Renal cortical epithelial cell (primary cell): ENCODE results near the gene SCN8A. TPM values are rescaled to one million over a fixed set of nuclear protein-coding genes. Genes with fewer than 3 reads are reported as not detected.

Experiments used
- DNase-seq: peaks from one replicate; pipeline ENCODE4 v3.0.0-alpha.2; 2011; ENCODE audit warnings: low read depth
- total RNA-seq: library from RNA; depleted of rRNA; stranded (reverse); fragments of >200 nt; gene quantifications from 2 replicates; pipeline ENCODE4 v1.2.3, GENCODE V29; 2014

Gene SCN8A
- total RNA-seq, 1 donor from 2014 or later = 1.1 TPM

DNA sequence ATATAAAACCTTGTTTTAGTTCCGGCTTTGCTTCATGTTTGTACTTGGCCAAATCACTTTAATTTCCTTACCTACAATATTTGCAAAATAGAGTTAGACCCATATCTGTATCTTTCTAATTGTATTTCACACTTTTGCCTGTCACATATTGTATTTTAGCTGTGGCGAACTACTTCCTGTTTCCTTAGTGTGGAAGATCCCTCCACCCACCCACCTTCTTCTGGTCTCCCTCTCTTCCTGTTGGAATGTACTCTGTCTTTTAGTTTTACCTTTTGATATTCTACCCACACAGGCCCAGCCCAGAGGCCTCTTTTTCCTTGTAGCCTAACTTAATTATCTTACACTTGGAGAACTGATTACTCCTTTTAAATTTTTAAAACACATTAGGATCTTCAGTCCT lies 78.2 kb downstream of the SCN8A start:
- DNase-seq = no peak

DNA sequence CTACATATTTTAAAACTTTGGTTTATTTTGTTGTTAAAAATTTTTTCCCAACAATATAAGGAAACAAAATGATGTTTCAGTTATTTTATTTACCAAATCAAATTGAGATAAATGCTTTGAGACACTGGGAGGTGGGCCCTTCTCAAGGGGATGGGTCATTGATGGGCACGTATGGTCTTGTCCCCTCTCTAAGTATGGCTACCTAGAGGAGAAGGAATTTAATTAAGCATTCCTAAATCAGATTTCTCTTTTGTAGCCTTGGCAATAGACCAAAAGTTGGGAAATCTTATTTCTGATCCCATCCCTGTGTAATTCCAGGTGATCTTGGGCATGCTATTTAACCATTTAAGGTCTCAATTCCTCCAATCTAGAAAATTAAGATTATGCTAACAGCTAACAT lies 79.0 kb downstream of the SCN8A start:
- DNase-seq = no peak

DNA sequence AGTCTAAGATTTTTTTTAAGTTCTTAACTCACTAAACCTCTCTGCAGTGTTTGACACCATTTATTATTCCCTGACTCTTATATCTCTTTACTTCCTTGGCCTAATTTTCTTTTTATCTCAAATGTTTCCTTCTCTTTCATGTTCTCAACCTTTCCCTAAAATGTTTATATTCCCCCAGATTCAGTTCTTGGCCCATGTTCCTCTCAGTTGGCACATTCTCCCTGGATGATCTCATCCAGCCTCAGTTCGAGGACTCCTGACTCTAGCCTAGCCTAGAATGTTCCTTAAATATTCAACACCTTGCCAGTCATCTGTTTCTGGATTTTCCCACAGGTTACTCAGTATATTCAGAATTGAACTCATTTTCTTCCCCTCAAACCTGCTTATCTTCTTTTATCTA lies 81.3 kb downstream of the SCN8A start:
- no peak for DNase-seq

DNA sequence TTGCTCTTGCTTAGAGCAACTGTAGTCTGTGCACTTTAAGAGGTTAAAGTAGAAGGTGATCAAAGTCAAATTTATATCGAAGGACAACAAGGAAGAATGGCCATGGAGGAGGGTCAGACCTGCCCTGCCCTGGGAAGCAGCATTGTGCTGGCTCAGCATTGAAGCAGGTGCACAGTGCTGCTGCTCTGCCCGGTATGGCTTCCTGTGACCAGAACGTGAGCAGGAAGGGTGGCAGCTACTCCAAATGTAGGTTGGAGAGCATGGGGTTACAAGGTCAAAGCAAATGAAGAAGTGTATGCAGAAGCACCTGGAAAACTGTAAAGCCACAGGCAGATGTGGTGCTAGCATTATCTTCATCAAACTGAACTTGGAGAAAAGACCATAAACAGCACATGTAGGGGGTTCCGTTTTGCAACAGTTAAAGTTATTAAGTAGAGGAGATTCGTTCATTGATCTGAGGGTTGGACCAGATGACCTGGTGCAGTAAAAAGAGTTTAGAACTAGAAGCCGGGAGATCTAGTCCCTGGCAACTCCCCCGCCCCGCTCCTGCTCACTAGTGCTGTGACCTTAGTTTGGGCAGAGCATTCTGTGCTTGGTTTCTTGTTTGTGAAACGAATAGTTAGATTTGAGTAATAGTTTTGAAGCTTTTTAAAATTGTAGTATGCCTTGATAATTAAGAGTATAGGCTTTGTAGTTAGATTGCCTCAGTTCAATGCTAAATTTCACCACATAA lies 84.2 kb downstream of the SCN8A start:
- no peak for DNase-seq

DNA sequence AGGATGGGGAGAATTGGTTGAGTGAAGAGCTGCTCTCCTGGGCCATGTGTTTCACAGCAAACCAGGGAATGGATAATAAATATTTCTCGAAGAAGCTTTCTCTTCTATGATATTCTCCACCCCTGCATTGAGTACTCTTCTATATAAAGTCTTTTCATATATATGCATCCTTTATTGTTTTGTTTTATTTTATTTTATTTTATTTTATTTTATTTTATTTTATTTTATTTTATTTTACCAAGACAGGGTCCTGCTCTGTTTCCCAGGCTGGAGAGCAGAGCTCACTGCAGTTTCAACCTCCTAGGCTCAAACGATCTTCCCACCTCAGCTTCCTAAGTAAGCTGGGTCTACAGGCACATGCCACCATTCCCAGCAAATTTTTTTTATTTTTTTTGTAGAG lies 85.8 kb downstream of the SCN8A start:
- no peak for DNase-seq

DNA sequence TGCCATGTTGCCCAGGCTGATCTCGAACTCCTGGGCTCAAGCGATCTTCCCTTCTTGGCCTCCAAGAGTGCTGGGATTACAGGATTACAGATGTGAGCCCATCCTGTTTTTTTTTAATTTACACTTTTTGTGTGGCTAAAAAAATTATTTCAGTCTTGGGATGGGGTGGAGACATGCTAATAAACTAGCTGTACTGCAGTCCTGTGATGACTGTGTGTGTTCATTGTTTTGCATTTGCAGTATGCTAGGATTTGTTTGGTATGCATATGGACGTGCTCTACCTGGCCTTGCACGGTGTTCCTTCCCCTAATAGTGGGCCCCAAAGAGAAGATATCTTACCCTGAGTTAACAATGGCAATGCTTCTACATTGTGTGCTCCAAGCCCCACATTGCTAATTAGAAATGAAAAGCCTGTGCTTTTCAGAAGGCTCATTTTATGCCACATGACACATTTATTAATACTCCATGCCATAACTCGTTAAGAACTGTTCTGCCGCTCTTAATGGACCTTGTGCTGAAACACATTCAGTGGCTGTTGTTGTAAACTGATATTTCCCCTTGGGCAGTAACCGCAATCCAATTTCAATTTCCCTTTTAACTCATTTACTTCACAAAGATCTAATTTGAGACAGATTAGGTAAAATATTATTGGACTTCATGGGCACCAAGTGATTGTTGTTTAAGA lies 86.4 kb downstream of the SCN8A start:
- DNase-seq = no peak

DNA sequence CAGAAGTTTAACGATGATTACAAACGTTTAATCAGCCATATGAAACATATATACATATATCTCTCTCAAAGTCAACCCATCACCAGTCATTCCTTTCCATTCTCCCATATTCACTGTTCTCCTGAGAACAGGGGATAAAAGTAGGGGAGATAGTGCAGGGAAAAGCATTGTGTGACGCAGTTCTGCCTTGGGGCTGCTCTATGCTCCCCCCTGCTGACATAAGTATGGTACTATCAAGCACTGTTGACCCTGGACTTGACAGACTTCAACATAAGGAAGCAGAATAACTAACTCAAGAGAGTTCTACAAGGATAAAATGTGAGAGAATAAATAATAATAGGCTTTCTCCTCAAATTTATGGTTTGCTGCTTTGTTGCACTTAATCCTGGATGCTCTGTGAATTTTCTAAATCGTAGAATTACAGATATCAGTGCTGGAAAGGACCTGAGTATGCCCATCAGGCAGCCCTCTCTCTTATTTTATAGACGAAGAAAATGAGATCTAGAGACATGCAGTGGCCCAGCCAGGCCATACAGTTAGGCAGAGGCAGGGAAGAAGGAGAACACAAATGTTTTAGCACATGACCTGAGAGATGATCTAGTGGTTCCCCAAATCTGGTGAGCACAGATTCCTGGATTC lies 87.2 kb downstream of the SCN8A start:
- peak; percentile 59 for DNase-seq

DNA sequence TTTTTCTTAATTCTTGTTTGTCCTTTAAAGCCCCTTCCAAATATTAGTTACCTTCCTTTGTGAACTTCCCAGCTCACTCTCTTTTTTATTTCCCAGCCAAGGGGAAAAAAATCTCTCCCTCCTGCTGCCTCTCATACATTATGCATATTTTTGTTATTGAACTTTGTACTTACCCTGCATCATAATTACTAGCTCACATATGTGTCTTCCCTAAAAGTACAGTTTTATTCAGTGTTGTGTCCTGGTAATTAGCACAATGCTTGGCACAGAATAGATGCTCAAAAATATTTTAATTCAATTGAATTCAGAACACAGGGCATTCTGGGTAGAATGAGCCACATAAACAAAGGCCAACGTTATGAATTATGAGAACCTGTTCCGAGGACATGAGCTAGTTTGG lies 91.9 kb downstream of the SCN8A start:
- DNase-seq = no peak

DNA sequence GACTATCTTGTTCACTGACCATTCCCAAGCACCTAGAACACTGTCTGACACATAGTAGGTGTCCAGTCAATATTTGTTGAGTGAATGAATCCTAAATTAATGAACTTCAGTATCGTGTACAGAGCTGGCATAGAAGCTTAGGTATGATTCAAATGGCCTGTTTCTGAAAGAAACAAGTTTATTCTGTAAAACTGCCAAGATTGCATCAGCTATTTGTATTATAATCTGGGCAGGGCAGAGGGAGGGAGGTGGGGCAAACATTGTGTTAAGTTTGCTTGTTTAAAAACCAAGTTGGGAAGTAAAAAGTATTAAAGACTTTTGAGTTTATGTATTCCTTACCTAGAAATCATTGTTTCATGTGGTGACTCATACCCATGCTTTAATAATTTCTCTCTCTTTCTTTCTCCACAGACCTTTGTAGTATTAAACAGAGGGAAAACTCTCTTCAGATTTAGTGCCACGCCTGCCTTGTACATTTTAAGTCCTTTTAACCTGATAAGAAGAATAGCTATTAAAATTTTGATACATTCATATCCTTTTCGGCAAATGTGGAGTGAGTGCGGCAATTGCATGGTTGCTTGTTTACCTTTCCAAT lies 92.8 kb downstream of the SCN8A start:
- DNase-seq = peak; percentile 82

DNA sequence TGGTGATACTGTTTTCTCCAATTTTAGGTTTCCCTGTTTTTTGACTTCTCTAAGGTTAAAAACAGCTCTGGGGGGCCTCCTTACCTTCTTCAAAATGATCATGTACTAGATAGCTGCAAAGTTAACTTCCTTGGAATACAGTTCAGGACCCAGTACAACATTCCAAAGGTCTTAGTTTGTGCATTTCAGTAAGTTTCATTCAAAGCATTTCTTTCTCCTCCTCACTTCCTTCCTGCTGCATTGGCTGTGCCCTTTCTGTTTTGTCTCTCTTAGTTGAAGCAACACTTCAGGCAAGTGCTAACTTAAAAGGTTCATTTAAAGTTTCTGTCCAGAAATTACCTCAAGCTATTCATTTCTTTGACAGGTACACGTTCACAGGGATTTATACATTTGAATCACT lies 95.7 kb downstream of the SCN8A start:
- peak; percentile 35 for DNase-seq

DNA sequence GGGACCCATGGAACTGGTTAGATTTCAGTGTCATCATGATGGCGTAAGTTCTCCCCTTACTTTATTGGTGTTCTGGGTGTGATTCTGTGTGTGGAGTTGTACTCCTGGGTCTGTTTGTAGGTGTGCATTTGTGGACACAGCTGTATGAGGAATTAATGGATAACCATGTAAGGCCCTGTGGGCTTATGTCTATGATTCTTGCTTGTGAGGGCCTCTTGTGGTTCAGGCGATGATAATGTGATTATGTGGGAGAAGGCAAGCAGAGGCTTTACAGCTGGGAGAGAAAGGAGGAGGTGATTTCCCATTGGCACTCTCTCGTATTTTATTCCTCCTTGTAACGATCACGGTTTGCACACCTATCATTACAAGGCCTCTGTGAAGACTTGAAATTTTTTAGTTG lies 96.1 kb downstream of the SCN8A start:
- peak; percentile 33 for DNase-seq

DNA sequence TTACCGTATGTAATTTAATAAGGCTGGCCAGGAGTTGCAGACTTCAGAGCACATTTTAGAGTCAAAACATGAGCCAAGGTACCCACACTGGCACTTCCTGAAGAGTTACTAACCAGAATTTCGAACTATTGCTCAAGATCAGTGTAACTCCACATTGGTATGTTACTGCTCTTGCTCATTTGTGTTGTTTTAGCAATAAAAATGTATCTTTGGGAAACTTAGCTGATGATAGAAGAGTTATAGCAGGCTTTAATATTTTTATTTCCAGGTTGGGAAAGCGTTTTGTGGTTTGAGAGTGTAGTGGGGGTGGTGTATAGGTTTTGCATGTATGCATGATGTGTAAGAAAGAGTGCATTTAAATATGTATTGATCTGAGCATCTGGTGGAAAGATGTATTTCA lies 96.6 kb downstream of the SCN8A start:
- no peak for DNase-seq

DNA sequence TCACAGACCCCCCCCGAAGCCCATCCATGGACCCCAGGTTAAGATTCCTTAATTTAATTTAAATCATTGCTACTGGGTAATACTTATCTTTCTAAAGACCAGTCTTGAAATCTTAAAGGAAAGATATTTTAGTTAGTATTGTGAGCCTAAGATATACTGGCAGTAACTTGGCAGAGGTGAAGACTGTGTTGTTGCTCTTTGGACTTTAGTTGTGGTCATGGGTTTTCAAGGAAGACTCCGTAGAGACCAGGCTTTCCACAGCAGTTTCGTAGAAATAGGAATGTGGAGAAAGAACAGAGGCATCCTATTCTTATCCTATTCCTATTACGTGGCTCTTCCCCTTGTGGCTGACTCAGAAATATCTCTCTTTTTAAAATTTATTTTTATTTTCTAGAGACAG lies 99.0 kb downstream of the SCN8A start:
- DNase-seq = no peak

DNA sequence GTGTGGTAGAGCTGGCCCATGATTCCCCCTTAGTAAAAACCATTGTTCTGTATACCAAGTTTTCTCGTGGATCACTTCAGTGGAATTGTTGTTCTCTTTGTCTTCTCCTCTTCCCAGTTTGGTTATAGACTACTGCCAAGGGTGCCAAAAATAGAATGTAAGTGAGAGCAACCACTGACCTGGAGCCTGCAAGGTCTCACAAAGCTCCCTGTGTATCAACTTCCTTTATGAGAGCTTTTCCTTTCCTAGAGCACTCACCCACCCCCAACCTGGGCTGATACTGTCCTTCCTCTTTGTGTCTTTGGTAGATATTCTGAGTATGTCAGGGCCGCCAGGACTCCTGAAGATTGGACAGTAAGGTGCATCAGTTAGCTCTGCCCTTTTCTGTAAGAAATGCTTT lies 101.0 kb downstream of the SCN8A start:
- DNase-seq = peak; percentile 45

DNA sequence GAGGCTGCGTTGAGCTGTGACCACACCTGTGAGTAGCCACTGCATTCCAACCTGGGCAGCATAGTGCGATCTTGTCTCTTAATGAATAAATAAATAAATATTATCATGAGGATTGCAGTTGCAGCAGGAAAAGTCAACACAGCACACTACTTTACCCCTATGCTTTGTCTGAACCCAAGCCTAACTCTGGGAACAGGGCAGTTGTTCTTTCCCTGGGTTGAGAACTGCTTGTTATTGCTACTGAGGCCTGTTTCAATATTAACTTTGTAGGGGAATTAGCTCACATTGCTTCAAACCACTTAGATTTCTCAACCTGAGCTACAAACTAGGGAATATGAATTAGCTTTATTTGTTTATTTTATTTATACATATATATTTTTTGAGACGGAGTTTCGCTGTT lies 102.5 kb downstream of the SCN8A start:
- DNase-seq = peak; percentile 26

DNA sequence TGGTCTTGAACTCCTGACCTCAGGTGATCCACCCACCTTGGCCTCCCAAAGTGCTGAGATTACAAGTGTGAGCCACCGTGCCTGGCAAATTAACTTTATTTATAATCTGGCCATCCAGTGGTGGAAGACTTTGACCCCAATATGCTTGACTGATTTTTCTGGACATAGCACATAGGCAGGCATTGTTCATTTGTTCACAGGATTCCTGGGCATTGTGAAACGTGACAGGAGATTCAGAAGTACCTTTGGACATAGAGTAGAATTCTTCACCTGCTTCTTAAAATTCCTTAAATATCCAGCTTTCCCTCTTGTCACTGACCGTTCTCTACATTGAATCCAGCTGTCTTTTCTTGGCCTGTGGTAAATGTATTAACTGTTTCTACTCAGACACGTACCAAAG lies 103.1 kb downstream of the SCN8A start:
- peak; percentile 77 for DNase-seq

DNA sequence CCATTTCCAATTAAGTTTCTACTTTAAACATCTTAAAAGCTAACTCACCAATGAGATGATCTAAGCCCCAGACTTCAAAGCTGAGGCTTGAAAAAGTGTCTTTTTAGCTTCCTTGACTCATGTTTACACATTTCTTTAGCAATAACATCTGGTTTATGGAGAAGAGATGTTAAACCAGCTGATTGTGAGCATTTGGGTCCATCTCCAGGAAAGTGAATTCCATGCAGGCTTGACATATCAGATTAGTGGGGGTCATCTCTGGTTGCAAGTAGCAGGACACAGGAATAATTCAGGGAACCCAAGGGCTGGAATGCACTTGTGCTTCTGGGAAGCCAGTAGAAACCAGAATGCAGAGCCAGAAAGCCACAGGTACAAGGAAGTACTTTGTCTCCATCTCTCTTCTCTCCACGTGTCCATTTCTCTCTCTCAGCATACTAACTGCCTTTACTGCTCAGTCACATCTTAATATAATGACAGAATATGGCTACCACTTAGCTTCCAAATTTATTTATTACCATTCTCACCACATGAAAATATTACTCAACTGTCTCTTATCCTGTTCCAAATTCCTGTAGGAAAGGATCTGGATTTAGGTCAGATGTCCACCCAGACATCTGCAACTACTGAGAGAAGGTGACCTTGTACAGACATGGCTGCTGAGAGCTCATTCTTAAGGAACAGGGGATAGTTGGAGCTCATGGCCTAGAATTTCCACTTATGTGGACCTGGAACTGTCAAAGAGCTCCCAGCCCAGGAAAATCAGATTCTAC lies 104.4 kb downstream of the SCN8A start:
- no peak for DNase-seq

DNA sequence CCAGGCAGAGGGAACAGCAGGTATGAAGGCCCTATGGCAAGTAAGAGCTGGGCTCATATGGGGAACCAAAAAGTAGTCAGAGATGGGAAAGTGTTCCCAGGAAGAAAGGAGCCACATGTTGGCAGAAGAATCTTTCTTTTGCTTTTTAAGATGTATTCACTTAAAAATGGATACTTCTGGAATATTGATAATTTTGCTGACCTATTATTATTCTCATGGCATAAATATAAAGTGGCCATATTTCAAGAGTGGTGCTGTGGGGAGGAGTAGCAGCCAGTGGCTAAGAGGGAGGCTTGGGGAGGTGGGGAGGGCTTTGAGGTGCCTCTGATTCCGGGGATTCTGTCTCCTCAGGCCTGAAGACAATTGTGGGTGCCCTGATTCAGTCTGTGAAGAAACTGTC lies 108.2 kb downstream of the SCN8A start:
- DNase-seq = no peak

DNA sequence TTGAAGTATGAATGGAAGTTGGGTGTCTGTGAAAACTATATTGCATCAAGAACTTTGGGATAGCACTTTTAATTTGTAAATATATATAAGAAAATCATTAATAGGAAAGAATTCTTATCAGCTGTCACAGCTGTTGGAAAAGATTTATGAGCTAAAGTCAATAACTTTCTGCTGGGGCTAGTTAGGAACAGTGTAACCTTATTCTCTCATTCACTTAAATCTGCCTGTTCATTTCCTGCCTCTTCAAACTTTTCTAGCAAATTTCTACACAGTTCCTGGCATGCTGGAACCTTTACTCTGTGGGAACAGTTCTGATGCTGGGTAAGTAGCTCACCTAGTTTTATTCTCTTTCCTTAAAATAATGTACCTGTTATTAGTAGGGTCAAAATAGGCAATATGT lies 109.9 kb downstream of the SCN8A start:
- no peak for DNase-seq

DNA sequence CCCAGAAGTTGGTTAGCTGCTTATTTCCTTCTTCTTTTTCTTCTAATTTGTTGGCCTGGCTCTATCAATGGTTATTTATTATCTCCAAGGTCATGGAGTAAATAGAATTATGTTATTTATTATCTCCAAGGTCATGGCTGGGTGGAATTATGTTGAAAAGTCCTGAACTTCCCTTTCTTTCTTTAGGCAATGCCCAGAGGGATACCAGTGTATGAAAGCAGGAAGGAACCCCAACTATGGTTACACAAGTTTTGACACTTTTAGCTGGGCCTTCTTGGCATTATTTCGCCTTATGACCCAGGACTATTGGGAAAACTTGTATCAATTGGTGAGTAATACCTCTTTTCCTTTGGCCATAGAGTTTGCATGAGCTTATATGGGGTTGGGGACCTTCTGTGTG lies 111.6 kb downstream of the SCN8A start:
- DNase-seq = no peak

DNA sequence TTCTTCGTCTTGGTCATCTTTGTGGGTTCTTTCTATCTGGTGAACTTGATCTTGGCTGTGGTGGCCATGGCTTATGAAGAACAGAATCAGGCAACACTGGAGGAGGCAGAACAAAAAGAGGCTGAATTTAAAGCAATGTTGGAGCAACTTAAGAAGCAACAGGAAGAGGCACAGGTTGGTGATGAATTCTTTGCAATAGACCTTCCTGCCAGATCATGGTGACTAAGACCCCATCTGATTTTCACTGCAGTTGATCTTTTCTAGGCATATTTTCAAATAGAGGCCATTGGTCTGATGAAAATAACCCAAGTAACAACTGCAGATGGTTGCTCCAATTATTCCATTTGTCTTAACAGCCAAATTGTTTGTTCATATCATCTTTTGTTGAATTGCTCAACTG lies 114.4 kb downstream of the SCN8A start:
- no peak for DNase-seq

DNA sequence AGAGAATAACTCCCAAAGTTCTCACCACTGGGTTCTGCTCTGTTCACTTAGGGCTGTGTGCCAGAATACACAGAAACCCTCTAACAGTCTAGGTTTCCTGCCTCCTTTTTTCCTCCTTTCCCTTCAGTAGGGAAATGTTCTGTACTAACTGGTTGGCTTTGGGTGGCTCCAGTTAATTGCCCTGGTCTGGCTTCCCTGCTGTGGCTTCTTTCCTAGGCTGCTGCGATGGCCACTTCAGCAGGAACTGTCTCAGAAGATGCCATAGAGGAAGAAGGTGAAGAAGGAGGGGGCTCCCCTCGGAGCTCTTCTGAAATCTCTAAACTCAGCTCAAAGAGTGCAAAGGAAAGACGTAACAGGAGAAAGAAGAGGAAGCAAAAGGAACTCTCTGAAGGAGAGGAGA lies 115.2 kb downstream of the SCN8A start:
- no peak for DNase-seq
